GM23338 (cell line): ENCODE data around the gene SARS1.

Experiments
- CREB1 ChIP-seq: fragments of 250-450 bp; sonication (Bioruptor Pico); IDR thresholded peaks from 2 replicates; pipeline ENCODE4 v1.5.0; 2020; ENCODE audit warnings: low read depth, mild to moderate bottlenecking, moderate library complexity
- CTCF ChIP-seq, 2 experiments: fragments of 200-600 bp in 1 of 2; sonication (generic) in 1 of 2; conservative IDR thresholded peaks; 2 replicates each; pipeline versions ENCODE4 v1.5.1 to v1.6.1; 2016 to 2017; ENCODE audit warnings: antibody characterized with exemption in 2 of 2, low read depth in 2 of 2, mild to moderate bottlenecking in 2 of 2, moderate library complexity in 1 of 2
- EZH2 ChIP-seq: fragments of 200-600 bp; sonication (generic); IDR thresholded peaks from one replicate; pipeline ENCODE4 v1.8.0; 2017; ENCODE audit warnings: antibody characterized with exemption, mild to moderate bottlenecking, low read depth; ENCODE audit not compliant: unreplicated experiment
- TF ChIP-seq, protein P1 (sequence below): fragments of 250-450 bp; sonication (Bioruptor Pico); IDR thresholded peaks from 2 replicates; pipeline ENCODE4 v1.5.0; 2020; ENCODE audit warnings: mild to moderate bottlenecking, moderate library complexity

DNA sequence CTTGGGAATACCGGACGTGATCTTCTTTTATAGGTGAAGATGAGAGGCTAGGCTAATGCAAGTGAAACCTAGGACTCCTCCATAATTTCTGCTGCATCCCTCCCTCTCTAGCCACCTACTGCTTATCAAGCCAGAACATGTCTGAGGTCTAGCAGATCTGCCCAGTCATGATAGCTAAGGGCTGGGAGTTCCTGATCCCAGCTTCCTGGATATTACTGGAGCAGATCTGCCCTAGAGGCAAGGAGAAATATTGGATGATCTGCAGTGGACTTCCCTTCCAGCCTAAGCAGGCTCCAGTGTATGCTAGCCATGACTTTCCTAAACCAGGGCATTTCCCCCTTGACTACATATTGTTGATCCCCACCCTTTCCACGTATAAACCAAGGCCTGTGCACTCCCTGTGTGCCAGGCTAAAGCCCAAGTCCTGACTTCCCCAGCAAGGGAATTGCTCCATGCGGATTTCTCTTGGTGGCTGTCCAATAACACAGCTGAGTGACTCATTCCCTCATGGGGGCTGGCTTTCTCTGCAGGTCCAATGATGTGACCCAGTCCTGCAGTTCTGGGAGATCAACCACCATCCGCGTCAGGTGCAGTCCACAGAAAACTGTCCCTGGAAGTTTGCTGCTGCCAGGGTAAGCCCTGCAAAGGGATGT lies 15.5 kb upstream of the SARS1 start:
- TF ChIP-seq CTCF (conservative IDR thresholded peaks at IDR 0.05; ENCODE audit: low read depth in 2 of 2), result no peak
- TF ChIP-seq, protein P1, sequence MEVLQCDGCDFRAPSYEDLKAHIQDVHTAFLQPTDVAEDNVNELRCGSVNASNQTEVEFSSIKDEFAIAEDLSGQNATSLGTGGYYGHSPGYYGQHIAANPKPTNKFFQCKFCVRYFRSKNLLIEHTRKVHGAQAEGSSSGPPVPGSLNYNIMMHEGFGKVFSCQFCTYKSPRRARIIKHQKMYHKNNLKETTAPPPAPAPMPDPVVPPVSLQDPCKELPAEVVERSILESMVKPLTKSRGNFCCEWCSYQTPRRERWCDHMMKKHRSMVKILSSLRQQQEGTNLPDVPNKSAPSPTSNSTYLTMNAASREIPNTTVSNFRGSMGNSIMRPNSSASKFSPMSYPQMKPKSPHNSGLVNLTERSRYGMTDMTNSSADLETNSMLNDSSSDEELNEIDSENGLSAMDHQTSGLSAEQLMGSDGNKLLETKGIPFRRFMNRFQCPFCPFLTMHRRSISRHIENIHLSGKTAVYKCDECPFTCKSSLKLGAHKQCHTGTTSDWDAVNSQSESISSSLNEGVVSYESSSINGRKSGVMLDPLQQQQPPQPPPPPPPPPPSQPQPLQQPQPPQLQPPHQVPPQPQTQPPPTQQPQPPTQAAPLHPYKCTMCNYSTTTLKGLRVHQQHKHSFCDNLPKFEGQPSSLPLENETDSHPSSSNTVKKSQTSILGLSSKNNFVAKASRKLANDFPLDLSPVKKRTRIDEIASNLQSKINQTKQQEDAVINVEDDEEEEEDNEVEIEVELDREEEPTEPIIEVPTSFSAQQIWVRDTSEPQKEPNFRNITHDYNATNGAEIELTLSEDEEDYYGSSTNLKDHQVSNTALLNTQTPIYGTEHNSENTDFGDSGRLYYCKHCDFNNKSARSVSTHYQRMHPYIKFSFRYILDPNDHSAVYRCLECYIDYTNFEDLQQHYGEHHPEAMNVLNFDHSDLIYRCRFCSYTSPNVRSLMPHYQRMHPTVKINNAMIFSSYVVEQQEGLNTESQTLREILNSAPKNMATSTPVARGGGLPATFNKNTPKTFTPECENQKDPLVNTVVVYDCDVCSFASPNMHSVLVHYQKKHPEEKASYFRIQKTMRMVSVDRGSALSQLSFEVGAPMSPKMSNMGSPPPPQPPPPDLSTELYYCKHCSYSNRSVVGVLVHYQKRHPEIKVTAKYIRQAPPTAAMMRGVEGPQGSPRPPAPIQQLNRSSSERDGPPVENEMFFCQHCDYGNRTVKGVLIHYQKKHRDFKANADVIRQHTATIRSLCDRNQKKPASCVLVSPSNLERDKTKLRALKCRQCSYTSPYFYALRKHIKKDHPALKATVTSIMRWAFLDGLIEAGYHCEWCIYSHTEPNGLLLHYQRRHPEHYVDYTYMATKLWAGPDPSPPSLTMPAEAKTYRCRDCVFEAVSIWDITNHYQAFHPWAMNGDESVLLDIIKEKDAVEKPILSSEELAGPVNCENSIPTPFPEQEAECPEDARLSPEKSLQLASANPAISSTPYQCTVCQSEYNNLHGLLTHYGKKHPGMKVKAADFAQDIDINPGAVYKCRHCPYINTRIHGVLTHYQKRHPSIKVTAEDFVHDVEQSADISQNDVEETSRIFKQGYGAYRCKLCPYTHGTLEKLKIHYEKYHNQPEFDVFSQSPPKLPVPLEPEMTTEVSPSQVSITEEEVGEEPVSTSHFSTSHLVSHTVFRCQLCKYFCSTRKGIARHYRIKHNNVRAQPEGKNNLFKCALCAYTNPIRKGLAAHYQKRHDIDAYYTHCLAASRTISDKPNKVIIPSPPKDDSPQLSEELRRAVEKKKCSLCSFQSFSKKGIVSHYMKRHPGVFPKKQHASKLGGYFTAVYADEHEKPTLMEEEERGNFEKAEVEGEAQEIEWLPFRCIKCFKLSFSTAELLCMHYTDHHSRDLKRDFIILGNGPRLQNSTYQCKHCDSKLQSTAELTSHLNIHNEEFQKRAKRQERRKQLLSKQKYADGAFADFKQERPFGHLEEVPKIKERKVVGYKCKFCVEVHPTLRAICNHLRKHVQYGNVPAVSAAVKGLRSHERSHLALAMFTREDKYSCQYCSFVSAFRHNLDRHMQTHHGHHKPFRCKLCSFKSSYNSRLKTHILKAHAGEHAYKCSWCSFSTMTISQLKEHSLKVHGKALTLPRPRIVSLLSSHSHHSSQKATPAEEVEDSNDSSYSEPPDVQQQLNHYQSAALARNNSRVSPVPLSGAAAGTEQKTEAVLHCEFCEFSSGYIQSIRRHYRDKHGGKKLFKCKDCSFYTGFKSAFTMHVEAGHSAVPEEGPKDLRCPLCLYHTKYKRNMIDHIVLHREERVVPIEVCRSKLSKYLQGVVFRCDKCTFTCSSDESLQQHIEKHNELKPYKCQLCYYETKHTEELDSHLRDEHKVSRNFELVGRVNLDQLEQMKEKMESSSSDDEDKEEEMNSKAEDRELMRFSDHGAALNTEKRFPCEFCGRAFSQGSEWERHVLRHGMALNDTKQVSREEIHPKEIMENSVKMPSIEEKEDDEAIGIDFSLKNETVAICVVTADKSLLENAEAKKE (CRISPR knock-in tag), result no peak
- TF ChIP-seq EZH2, result no peak
- no peak for TF ChIP-seq CREB1 (CRISPR knock-in tag)
